MCF 10A (cell line): ENCODE data around the gene CPNE4. TPM values are rescaled to one million over a fixed set of nuclear protein-coding genes. Genes with fewer than 3 reads are reported as not detected.
"Not testable (repeated sequence)": the region's sequence is repeated elsewhere in the genome, so short reads cannot be mapped to it uniquely, and the experiment has no call there.

Experiments
- BruUV-seq: library from RNA; stranded (reverse); fragments of 400-500 nt; replicated peaks from 2 replicates; lab custom pipeline; 2021; lab: Mats Ljungman, UMichigan
- CTCF ChIA-PET: fragments of 300-600 bp; sonication (Branson Sonifier 250); formaldehyde crosslinking; extraction: SDS; loops from one replicate; lab custom pipeline; 2021; ENCODE audit warnings: antibody characterized with exemption, inconsistent platforms; lab: Yijun Ruan, JAX
- POLR2A ChIA-PET: fragments of 300-600, 350-650 bp; sonication (Branson Sonifier 250); formaldehyde crosslinking; extraction: SDS; loops from one replicate; lab custom pipeline; 2020; ENCODE audit warnings: antibody characterized with exemption, inconsistent platforms; lab: Yijun Ruan, JAX
- DNase-seq: peaks from one replicate; pipeline ENCODE4 v3.0.0-alpha.2; 2018; ENCODE audit not compliant: unreplicated experiment
- H3K27ac Mint-ChIP-seq: one replicate; pipeline ENCODE4 v1.8.0; 2022; ENCODE audit warnings: mild to moderate bottlenecking, low read depth, mixed read lengths; ENCODE audit not compliant: unreplicated experiment
- H3K27me3 Mint-ChIP-seq: one replicate; pipeline ENCODE4 v1.8.0; 2022; ENCODE audit warnings: mixed read lengths; ENCODE audit not compliant: insufficient read depth, unreplicated experiment
- H3K36me3 Mint-ChIP-seq: one replicate; pipeline ENCODE4 v1.8.0; 2022; ENCODE audit warnings: mild to moderate bottlenecking, moderate library complexity, mixed read lengths; ENCODE audit not compliant: insufficient read depth, unreplicated experiment
- H3K4me1 Mint-ChIP-seq: one replicate; pipeline ENCODE4 v1.8.0; 2022; ENCODE audit warnings: mixed read lengths; ENCODE audit not compliant: insufficient read depth, unreplicated experiment
- H3K4me3 Mint-ChIP-seq: one replicate; pipeline ENCODE4 v1.8.0; 2022; ENCODE audit warnings: mild to moderate bottlenecking, moderate library complexity, mixed read lengths; ENCODE audit not compliant: unreplicated experiment
- H3K9me3 Mint-ChIP-seq: one replicate; pipeline ENCODE4 v1.8.0; 2022; ENCODE audit warnings: mixed read lengths; ENCODE audit not compliant: unreplicated experiment
- intact Hi-C: fragments of 100-400 bp; cut with micrococcal nuclease; formaldehyde crosslinking; loops from 2 replicates; pipeline ENCODE4 v1.14.1; 2022
- total RNA-seq: library from RNA; stranded (reverse); gene quantifications from 2 replicates; pipeline ENCODE4 v1.2.3, GENCODE V29; 2022
- TF ChIP-seq, protein P1 (sequence below): fragments of 200-600 bp; IDR thresholded peaks from one replicate; pipeline ENCODE4 v1.8.0; 2022; ENCODE audit warnings: antibody characterized with exemption, mild to moderate bottlenecking; ENCODE audit not compliant: unreplicated experiment

Gene CPNE4
- total RNA-seq, 1 experiment from 2014 or later: not detected

GRCh38 chr3:132062535-132062934, 27.7 kb upstream of the CPNE4 start:
- TF ChIP-seq, protein P1, sequence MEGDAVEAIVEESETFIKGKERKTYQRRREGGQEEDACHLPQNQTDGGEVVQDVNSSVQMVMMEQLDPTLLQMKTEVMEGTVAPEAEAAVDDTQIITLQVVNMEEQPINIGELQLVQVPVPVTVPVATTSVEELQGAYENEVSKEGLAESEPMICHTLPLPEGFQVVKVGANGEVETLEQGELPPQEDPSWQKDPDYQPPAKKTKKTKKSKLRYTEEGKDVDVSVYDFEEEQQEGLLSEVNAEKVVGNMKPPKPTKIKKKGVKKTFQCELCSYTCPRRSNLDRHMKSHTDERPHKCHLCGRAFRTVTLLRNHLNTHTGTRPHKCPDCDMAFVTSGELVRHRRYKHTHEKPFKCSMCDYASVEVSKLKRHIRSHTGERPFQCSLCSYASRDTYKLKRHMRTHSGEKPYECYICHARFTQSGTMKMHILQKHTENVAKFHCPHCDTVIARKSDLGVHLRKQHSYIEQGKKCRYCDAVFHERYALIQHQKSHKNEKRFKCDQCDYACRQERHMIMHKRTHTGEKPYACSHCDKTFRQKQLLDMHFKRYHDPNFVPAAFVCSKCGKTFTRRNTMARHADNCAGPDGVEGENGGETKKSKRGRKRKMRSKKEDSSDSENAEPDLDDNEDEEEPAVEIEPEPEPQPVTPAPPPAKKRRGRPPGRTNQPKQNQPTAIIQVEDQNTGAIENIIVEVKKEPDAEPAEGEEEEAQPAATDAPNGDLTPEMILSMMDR: no peak
- no peaks in the 10 kb centered on the region for H3K27me3 Mint-ChIP-seq
- peak; percentile 77 for DNase-seq
- no peaks in the 10 kb centered on the region for H3K9me3 Mint-ChIP-seq
- POLR2A ChIA-PET: interaction anchor here (0.6 kb wide), 1 partner anchor 73 kb away, joined by 3 read pairs; no protein-coding TSS in a partner anchor
- BruUV-seq: no TSS peak
- no peaks in the 10 kb centered on the region for H3K36me3 Mint-ChIP-seq
- no peak overlapping the region for H3K4me3 Mint-ChIP-seq
- CTCF ChIA-PET: interaction anchor here (1.0 to 1.5 kb wide), 3 partner anchors 24 to 118 kb away, joined by 3 to 6 read pairs (median 4); partner anchors contain the start of gene CPNE4
- H3K4me1 Mint-ChIP-seq: peaks cover 6% of the 10 kb centered on the region
- no peak overlapping the region for H3K27ac Mint-ChIP-seq
- intact Hi-C loops: no loop called here

GRCh38 chr3:132055872-132056271, 21.1 kb upstream of the CPNE4 start:
- Mint-ChIP-seq H3K4me3 (no peak overlapping the region), H3K27ac (no peak overlapping the region), H3K9me3 (no peaks in the 10 kb centered on the region), H3K4me1 (no peaks in the 10 kb centered on the region), H3K27me3 (no peaks in the 10 kb centered on the region), H3K36me3 (no peaks in the 10 kb centered on the region)
- DNase-seq: no peak
- intact Hi-C loops: no loop called here
- TF ChIP-seq, protein P1: no peak
- ChIA-PET POLR2A (no interaction called here), CTCF (interaction anchor here (1.3 to 1.4 kb wide), 2 partner anchors 17 to 260 kb away, joined by 3 to 4 read pairs; no protein-coding TSS in a partner anchor)
- no TSS peak for BruUV-seq

- TF ChIP-seq, protein P1: no peak
- Mint-ChIP-seq H3K36me3 (no peaks in the 10 kb centered on the region), H3K27ac (no peak overlapping the region), H3K4me1 (no peaks in the 10 kb centered on the region), H3K4me3 (no peak overlapping the region), H3K27me3 (no peaks in the 10 kb centered on the region), H3K9me3 (no peaks in the 10 kb centered on the region)
- BruUV-seq: no TSS peak
- intact Hi-C loops: no loop called here
- ChIA-PET CTCF (interaction anchor here (2.3 kb wide), 1 partner anchor 9 kb away, joined by 24 read pairs; no protein-coding TSS in a partner anchor), POLR2A (interaction anchor here (1.9 kb wide), 1 partner anchor 8 kb away, joined by 5 read pairs; no protein-coding TSS in a partner anchor)
- DNase-seq: no peak
These were observed 12.4 kb upstream of the CPNE4 start for GRCh38 chr3:132047209-132047608.

GRCh38 chr3:132044874-132045273, 10.1 kb upstream of the CPNE4 start:
- H3K27ac Mint-ChIP-seq, BruUV-seq, POLR2A ChIA-PET, DNase-seq, H3K9me3 Mint-ChIP-seq, intact Hi-C loops, H3K4me3 Mint-ChIP-seq, H3K36me3 Mint-ChIP-seq, H3K4me1 Mint-ChIP-seq, H3K27me3 Mint-ChIP-seq: not testable (repeated sequence)
- CTCF ChIA-PET: interaction anchor here (1.0 to 2.4 kb wide), 2 partner anchors 135 to 249 kb away, joined by 3 to 11 read pairs; no protein-coding TSS in a partner anchor
